Anterior cingulate cortex (tissue), 58 donors: ENCODE measurements around the gene ARFRP1.

Experiments used
- DNase-seq, 58 donors: peaks; one replicate each; lab custom pipeline; 2025; lab: John Stamatoyannopoulos, UW

The ARFRP1 gene, protein sequence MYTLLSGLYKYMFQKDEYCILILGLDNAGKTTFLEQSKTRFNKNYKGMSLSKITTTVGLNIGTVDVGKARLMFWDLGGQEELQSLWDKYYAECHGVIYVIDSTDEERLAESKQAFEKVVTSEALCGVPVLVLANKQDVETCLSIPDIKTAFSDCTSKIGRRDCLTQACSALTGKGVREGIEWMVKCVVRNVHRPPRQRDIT

DNA sequence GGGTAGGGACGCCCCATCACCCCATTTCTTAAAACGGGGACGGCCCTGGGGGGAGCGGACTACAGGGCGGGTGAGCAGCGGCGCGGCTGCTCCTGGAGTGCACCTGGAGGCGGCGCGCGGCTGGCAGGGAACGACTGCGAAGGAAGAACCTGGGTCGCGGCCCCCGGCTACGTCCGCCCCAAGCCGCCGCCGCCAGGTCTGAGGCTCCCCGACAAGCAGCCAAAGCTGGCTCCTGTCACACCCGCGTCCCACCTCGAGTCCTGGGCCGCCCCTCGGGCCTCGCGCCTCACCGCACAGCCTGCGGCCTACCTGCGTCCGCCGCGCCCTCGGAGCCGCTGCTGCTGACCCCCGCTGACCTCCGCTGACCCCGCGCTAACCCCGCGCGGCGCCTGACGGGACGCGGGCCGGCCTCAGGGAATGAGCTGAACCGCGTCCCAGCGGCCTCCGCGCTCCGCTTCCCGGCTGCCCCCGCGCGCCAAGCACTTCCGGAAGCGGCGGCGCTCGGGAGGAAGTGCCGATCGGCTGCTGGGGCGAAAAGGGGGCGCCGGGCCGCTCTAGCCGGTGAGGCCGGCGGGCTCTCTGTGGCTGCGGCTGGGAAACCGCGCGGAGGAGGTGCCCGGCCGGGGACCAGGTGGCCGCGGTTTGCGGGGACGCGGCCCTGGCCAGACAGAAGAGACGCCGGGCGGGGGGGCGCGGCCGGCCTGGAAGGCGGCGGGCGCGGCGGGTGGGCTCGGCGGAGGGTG, at the start of gene ARFRP1, which contains the start of gene ZGPAT:
ARFRP1 (minus strand) TSS at position 419 of the 743 bp plus-strand sequence. CDS start 885 bp downstream, outside the sequence.
ZGPAT (plus strand) TSS at position 482 of the 743 bp plus-strand sequence. CDS start 542 bp downstream, outside the sequence.
- DNase-seq = peak; percentile 42 to 94 (median 86)

DNA sequence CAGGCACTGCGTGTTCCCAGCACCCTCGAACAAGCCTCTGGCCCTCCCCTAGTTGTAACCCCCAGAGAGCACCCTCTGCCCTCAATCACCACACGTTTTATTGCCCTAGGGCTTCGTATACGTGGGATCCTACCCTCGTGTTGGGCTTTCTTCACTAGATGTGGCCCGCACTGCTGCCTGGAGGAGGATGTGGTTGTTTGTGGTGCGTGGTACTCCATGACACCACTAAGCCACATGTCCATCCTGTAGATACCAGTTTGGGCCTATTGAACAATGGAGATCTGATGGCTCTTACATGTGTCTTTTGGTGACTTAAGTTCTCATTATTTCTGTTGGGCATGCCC, 48.8 kb upstream of the ARFRP1 start:
- no peak for DNase-seq

DNA sequence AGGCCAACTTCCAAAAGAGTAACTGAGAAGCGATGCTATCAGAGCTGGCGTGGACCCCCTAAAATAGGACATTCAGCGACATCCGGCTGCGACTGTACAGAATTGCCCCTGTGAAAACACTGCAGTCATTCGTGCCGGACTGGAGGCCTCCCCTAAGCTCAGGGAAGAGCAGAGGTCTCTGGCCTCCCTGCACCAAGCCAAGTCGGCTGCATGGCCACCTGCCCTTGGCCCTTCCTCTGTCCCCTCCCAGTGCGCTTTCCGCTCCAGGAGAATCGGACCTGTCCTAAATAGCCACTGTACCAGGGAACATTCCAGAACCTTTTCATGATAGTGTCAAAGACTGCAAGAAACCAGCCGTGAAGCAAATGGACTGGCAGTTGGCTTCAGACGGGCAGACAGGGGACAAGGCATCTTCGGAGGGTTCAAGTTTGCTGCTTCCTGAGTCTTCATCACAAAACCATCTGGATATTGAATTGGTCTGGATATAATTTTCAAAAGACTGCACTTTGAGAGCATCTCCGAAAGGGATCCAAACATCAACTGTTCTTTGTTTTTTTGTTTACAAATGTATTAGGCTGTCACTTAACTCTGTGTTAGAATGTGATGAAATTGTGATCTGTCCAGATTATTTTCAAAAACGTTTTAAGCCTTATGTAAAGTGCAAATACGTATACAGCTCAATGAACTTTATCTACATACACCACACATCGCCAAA, 48.3 kb upstream of the ARFRP1 start:
- no peak for DNase-seq

DNA sequence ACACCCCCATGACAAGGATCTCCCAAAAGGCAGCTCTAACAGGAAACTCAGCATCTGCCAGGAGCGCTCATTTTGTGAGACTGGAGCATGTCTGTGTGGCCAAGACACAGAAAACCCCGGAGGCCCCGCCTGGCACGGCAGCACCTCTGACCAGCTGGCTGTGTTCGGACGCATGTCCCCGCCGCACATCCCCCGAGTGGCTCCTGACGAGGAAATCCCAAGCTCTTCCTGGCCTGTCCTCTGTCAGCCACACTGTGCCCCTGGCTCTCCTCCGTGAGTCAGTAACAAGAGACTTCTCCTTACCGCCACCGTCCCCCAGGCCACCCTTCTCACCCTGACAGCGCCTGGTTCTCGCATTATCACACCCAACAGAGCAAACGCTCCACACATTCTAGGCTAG, 46.2 kb upstream of the ARFRP1 start:
- DNase-seq = no peak

DNA sequence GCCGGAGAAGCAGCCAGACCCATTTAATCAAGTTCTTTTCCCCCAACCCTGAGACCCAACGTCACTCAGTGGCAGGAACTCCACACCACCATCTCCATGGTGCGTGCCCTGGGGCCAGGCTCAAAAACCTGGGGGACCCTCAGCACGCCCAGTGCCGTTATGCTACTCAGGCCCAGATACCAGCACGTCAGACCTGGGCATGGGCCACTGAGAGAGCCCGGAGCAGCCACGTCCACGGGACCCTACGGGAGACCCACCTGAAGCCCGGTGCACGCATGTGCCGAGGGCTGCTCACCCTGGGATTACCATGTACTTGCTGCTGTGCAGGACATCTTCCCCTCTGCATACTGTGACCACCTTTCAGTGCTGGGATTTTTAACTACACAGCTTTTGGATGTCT, 45.6 kb upstream of the ARFRP1 start:
- DNase-seq = no peak

DNA sequence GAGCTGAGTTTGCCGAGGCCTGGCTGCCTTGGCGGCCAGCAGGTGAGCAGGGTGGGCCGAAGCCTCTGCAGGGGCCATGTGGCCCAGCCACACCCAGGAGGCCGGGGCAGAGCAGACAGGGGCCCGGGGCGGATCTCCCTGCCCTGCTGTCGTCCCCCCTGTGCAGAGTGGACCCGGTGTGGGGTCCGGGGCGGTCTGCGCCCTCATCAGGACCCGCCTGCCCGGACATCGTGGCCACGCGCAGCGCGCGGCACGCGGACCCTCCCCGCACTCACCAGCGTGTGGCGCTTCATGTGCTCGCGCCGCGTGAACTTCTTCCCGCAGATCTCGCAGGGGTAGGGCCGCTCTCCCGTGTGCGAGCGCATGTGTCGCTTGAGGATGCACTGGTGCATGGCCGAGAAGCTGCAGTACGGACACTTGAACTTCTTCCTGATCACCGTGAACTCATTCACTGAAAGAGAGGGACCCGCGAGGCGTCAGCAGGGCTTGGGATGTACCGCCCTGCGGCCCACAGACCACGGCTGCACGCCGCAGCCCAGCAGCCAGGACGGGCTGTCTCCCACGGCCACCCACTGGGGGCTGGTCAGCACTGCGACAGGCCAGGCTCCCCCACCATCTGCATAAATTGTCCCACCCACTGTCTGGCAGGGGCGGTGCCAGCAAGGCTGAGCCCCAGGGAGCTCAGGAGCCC, 44.8 kb upstream of the ARFRP1 start:
- no peak for DNase-seq

DNA sequence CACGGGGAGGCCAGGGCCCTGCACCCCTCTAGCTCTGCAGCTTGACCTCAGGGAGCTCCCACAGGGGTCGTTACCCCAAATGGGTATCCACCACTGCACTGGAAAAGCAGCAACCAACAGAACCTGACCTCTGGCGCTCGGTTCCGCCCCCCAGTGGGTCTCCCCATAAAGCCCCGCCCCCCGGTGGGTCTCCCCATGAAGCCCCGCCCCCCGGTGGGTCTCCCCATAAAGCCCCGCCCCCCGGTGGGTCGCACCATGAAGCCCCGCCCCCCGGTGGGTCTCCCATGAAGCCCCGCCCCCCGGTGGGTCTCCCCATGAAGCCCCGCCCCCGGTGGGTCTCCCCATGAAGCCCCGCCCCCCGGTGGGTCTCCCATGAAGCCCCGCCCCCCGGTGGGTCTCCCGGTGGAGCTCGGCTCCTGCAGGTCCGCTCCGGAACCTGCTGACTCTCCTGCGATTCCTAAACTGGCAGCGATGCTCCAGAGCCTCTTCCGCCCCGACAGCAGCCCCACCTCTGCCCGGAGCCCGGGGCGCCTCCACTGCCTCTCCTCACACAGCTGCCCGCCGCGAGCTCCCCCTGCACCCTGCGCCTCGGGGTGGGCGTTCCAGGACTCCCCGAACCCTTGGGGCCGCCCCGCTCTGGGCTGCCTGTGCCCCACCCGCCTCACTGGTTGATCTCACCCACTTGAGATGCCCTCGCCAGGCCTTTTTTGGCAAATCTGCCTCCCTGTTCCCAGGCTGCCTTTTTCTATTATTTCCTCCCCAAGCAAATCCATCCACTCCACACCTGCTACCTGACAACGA, 43.9 kb upstream of the ARFRP1 start:
- no peak for DNase-seq

DNA sequence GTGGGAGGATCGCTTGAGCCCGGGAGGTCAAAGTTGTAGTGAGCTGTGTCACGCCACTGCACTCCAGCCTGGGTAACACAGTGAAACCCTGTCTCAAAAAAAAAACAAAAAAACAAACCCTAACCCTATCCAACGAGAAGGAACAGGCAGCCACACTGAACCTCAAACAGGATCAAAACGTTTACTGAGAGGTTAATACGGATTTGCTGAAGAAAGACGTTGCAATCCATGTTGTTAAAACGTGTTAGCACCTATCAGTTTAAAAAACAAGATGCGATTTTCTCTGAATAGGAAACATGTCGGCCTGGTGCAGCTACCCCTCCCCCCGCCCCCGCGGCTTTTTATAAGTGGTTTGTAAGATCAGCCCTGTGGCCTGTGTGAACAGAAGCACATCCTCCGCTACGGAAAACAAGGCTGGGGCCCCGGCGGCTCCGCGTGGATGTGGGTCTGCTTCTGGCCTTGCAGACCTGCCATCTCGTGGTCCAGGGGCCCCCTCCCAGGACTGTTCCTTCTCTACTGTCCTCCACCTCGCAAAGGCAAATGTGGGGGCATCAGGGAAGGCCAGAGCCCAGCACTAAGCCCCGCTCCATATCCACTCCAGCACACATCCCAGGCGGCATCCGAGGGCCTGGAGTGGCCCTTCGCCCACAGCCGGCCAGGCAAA, 43.2 kb upstream of the ARFRP1 start:
- DNase-seq = no peak

DNA sequence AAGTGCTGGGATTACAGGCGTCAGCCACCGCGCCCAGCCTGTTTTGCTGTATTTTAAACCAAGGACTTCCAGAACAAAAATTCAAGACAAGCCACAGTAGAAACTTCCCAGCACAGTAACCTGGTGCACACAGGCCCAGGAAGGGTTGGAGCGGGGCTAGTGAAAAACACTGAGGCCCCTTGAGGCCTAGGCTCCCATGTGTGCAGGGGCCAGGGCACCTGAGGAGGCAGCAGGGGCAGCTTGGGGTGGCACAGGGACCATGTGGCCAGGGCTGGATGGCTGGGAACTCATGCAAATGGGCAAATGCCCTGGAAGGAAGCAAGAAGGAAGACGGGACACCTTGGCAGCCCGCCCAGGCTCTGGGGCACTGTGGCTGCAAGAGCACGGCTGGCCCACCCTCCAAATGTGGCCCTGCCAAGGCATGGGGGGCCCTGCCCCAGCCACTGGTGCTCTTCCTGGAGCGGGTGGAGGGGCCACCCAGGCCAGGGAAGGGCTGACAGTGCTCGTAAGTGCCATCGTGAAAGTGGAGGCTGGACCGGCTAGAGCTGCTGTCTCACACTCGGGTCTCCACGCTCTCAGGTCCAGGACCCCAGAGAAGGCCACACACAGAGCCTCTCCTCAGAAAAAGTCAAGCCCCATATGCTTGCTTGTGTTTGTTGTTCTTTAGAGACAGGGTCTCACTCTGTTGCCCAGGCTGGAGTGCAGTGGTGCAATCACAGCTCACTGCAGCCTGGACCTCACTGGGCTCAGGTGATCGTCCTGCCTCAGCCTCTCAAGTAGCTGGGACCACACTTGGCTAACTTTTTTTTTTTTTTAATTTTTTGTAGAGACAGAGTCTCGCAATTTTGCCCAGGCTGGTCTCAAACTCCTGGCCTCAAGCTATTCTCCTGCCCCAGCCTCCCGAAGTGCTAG, 42.1 kb upstream of the ARFRP1 start:
- peak in 9 of 58 donors; percentile 10 to 51 (median 28) for DNase-seq

DNA sequence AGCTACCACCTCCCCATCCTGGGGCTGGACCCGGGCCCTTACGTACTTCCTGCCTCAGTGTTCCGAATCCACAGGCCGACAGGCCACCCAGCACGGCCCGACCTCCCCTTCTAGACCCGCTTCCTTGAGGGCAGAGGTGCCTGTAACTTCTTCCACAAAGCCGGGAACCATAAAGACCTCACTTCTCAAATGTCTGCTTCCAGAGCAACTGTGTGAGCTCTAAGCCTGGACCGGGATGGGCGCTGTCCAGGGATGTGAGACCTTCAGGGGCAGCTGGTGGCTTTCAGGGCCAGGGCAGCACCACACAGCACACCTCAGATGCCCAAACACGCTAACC, 41.1 kb upstream of the ARFRP1 start:
- no peak for DNase-seq

DNA sequence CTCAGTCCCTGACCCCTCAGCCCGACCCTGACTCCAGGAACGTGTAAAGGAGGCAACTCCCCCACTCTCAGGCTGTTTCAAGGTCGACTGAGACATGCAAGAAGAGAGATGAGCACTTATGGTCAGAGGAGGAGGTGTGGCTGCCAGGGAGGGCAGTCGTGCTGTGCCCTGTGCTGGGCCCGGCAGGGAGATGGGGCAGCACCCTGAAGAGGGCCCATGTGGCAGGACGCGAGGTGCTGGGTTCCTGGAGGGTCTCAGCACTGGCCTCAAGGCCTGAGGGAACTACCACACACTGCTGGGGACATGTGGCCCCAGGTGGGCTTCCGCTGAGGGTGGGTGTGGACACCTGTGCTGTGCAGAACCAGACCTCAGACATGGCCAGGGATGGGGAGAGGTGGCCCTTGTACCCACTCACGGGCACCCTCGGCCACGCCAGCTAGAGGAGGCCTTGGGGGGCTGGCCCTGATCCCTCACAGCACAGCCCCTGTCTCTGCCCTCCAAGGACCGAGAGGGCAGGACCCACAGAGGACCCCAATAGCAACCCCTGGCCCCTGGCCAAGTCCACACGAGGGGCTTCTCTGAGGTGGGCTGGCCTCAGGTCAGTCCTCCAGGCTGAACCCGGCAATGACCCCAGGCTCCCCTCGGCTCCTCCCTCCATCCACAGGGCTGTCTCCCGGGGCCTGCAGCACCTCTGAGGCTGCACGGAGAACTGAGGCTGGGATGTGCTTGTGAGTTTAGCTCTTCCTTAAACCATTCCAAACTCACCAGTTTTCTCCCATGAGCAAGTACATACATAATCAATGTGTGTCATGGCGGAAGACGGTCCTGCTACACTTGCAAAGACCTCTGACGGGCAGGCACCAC, 40.5 kb upstream of the ARFRP1 start:
- DNase-seq = no peak

DNA sequence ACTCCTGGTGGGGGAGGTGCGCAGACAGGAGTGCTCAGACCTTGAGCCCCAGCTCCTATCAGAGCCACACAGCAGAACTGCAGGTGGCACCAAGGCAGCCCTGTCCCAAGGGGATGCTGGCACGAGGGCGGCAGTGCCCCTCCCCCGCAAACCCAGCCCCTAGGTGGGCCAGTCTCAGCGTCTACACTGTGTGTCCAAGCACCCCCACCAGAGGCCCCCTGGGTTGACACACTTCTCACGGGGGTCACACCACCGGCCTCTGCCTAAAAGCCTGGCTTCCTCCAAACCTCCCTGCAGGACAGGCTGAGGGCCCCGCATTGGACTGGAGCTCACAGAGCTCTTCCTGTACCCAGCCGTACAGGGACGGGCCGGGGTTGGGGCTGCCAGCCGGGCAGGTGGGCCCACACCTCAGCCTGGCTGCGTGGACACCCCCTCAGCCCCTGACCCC, 39.9 kb upstream of the ARFRP1 start:
- no peak for DNase-seq

DNA sequence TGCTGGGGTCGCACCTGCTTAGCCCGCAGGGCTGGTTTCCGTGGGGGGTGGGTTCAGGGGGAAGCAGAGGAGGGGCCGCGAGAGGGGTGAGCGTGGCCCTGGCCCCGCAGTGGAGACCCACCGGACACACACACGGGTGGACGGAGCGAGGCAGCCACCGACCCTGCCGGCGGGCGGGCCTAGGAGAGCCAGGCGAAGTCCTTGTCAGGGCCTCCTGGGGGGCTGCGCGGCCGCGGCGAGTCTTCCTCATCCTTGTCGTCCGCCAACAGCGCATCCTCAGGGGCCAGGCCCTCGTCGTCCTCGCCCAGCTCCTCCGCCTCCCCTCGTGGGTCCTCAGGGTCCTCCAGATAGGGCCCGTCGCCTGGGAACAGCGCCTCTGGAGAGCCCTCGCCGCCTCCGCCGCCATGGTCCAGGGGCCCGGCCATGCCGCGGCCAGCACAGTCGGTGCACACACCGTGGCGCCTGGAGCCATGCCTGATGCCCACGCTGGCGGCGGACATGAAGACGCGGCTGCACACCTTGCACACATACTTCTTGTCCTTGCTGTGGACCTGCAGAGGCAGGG, 39.1 kb upstream of the ARFRP1 start:
- no peak for DNase-seq

DNA sequence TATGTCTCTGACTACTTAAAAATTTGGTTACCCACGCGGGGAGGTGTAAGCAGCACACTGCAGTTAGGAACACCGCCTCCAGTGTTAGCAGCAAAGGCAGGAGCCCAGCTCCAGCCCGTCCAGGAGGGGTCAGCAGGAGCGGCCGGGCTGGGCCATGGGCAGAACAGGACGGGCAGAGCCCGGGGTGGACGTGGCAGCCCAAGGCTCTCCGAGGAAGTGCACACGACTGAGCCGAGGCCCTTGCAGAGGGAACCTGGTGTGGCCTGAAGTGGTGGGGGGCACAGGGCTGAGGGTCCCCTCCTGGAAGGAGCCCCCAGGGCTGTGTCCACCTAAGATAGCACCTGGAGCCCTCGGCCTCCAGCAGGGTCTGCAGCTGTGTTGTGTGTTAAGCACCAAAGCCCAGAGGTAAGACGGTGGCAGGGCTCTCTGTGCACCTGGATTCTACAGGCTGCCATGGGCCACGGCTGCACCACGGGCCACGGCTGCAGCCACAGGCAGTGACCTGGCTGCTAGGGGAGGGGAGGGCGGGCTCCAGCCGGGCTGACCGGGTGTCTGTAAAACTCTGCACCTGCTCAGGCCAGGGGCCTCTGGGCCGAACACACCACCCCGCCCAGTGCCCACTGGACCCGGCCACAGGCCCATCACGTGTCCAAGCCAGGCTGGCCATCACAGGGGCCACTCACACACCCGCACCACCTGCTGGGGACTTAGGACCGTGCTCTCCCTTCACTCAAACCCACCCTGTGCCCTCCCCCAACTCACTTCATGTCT, 38.4 kb upstream of the ARFRP1 start:
- no peak for DNase-seq

DNA sequence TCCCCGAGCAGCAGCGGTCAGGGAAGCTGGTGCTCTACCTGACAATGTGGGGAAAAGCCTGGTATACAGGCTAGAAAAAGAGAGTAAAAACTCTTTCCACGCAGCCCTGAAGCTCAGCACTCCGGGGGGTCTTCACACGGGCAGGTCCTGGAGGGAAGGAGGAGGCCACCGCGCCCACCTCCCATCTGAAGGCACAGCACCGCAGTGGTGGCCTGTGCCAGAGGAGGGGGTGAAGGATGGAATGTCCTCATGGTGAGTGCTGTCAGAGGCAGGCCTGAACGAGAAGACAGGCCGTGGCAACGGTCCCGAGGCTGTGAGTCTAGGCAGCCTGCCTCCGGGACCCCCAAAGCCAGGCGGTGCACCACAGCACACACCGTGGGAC, 37.6 kb upstream of the ARFRP1 start:
- no peak for DNase-seq
